WTC11 (cell line): ENCODE measurements around the gene CFAP68. TPM values are rescaled to one million over a fixed set of nuclear protein-coding genes. Genes with fewer than 3 reads are reported as not detected.
A peak's percentile ranks its signal among the peaks of the same experiment; 100 is the strongest.

Experiments
- AR ChIP-seq: fragments of 250-450 bp; sonication (Bioruptor Pico); IDR thresholded peaks from 2 replicates; pipeline ENCODE4 v1.9.0; 2021; ENCODE audit warnings: mild to moderate bottlenecking
- CBFB ChIP-seq: sonication (generic); formaldehyde crosslinking; IDR thresholded peaks from 2 replicates; pipeline ENCODE4 v1.8.1; 2022; ENCODE audit warnings: mild to moderate bottlenecking, low read depth, missing genetic modification reagents
- CREM ChIP-seq: sonication (generic); formaldehyde crosslinking; IDR thresholded peaks from 2 replicates; pipeline ENCODE4 v1.8.1; 2022; ENCODE audit warnings: mild to moderate bottlenecking, missing genetic modification reagents, moderate library complexity
- E2F1 ChIP-seq: sonication (generic); formaldehyde crosslinking; IDR thresholded peaks from 2 replicates; pipeline ENCODE4 v1.8.0; 2022; ENCODE audit warnings: mild to moderate bottlenecking, missing genetic modification reagents
- E2F4 ChIP-seq: sonication (generic); formaldehyde crosslinking; IDR thresholded peaks from 2 replicates; pipeline ENCODE4 v1.8.1; 2022; ENCODE audit warnings: low read depth, mild to moderate bottlenecking, moderate library complexity, missing genetic modification reagents, borderline replicate concordance
- GRHL2 ChIP-seq: fragments of 250-450 bp; sonication (Bioruptor Pico); IDR thresholded peaks from 2 replicates; pipeline ENCODE4 v1.8.0; 2022; ENCODE audit warnings: mild to moderate bottlenecking, moderate library complexity; ENCODE audit not compliant: insufficient replicate concordance, severe bottlenecking
- IRF2 ChIP-seq: sonication (generic); formaldehyde crosslinking; IDR thresholded peaks from 2 replicates; pipeline ENCODE4 v1.8.0; 2022; ENCODE audit warnings: low read depth, missing genetic modification reagents, borderline replicate concordance
- NR1H2 ChIP-seq: sonication (generic); formaldehyde crosslinking; IDR thresholded peaks from 2 replicates; pipeline ENCODE4 v1.9.0; 2021; ENCODE audit warnings: mild to moderate bottlenecking, moderate library complexity, missing genetic modification reagents
- NR3C1 ChIP-seq: sonication (generic); formaldehyde crosslinking; conservative IDR thresholded peaks from 2 replicates; pipeline ENCODE4 v1.8.1; 2023; ENCODE audit warnings: low read depth, mild to moderate bottlenecking, missing genetic modification reagents
- OVOL2 ChIP-seq: fragments of 250-450 bp; sonication (Bioruptor Pico); IDR thresholded peaks from 2 replicates; pipeline ENCODE4 v1.9.0; 2021; ENCODE audit warnings: mild to moderate bottlenecking, borderline replicate concordance
- RELA ChIP-seq: sonication (generic); formaldehyde crosslinking; IDR thresholded peaks from 2 replicates; pipeline ENCODE4 v1.8.1; 2022; ENCODE audit warnings: missing genetic modification reagents, mild to moderate bottlenecking, borderline replicate concordance
- SMAD4 ChIP-seq: sonication (generic); formaldehyde crosslinking; IDR thresholded peaks from 2 replicates; pipeline ENCODE4 v1.8.0; 2022; ENCODE audit warnings: mild to moderate bottlenecking, missing genetic modification reagents
- SOX15 ChIP-seq: fragments of 250-450 bp; sonication (Bioruptor Pico); IDR thresholded peaks from 2 replicates; pipeline ENCODE4 v1.9.0; 2021; ENCODE audit warnings: mild to moderate bottlenecking
- SP1 ChIP-seq: sonication (generic); formaldehyde crosslinking; conservative IDR thresholded peaks from 2 replicates; pipeline ENCODE4 v1.8.1; 2022; ENCODE audit warnings: missing genetic modification reagents
- TEAD4 ChIP-seq: sonication (generic); formaldehyde crosslinking; IDR thresholded peaks from 2 replicates; pipeline ENCODE4 v1.8.0; 2022; ENCODE audit warnings: mild to moderate bottlenecking, missing genetic modification reagents
- ZNF121 ChIP-seq: sonication (generic); formaldehyde crosslinking; IDR thresholded peaks from 2 replicates; pipeline ENCODE4 v1.8.0; 2023; ENCODE audit warnings: missing genetic modification reagents
- ZNF232 ChIP-seq: sonication (generic); formaldehyde crosslinking; IDR thresholded peaks from 2 replicates; pipeline ENCODE4 v1.8.0; 2022; ENCODE audit warnings: mild to moderate bottlenecking, missing genetic modification reagents
- ZNF423 ChIP-seq: fragments of 250-450 bp; sonication (Bioruptor Pico); IDR thresholded peaks from 2 replicates; pipeline ENCODE4 v2.1.2; 2022; ENCODE audit warnings: mild to moderate bottlenecking, moderate library complexity
- total RNA-seq: library from RNA; stranded (reverse); gene quantifications from 3 replicates; pipeline ENCODE4 v1.2.3, GENCODE V29; 2021
- TF ChIP-seq, protein P1 (sequence below): sonication (generic); formaldehyde crosslinking; IDR thresholded peaks from 2 replicates; pipeline ENCODE4 v1.8.1; 2023; ENCODE audit warnings: mild to moderate bottlenecking, missing genetic modification reagents, moderate library complexity
- TF ChIP-seq, protein P2 (sequence below): sonication (generic); formaldehyde crosslinking; IDR thresholded peaks from 2 replicates; pipeline ENCODE4 v1.8.0; 2023; ENCODE audit warnings: missing genetic modification reagents
- TF ChIP-seq, protein P3 (sequence below): sonication (generic); formaldehyde crosslinking; IDR thresholded peaks from 2 replicates; pipeline ENCODE4 v1.8.1; 2023; ENCODE audit warnings: mild to moderate bottlenecking, missing genetic modification reagents, moderate library complexity
- TF ChIP-seq, protein P4 (sequence below): sonication (generic); formaldehyde crosslinking; IDR thresholded peaks from 2 replicates; pipeline ENCODE4 v1.8.1; 2022; ENCODE audit warnings: mild to moderate bottlenecking, moderate library complexity, missing genetic modification reagents

Gene CFAP68
- total RNA-seq, 1 experiment from 2014 or later = 18.7 TPM

DNA sequence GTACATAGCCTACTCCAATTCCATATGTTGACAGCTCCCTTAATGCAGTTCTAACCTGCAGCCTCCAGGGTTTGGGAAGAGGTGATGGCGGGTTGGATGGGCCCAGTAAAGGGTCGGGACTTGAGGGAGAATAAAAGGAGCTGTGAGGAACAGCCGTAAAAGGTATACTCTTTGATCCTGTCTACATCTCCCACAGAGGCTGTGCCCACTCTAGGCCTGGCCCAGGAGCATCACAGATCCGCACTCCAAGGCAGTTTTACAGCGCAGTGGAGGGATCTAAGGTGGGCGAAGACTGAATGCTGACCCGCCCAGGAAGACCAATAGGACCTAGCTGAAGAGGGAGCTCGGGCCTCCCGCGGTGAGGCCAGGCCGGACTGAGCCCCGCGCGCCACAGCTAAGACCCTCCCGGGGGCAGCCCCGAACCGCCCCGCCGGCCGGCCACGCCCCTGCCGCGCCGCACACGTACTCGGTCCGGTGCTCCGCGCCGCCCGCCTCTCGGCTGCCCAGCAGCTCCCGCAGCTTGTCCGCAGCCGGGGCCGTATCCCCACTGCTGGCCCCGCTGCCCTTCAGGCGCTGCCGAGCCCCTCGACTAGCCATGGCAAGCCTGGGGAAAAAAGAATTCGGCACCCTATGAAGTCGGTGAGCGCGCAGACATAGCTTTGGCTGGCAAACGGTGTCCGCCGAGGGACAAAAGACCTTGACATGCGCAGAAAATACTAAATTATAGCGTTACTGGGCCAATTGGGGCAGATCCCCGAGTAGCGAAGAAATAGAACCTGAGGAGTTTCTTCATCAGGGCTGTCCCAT, 8.3 kb upstream of the CFAP68 start, which contains the start of gene ALG9 (continued):
- TF ChIP-seq, protein P1, sequence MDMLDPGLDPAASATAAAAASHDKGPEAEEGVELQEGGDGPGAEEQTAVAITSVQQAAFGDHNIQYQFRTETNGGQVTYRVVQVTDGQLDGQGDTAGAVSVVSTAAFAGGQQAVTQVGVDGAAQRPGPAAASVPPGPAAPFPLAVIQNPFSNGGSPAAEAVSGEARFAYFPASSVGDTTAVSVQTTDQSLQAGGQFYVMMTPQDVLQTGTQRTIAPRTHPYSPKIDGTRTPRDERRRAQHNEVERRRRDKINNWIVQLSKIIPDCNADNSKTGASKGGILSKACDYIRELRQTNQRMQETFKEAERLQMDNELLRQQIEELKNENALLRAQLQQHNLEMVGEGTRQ (CRISPR knock-in tag) = no peak
- TF ChIP-seq TEAD4 (CRISPR knock-in tag) (no peak), ZNF423 (no peak), E2F4 (CRISPR knock-in tag) (no peak), ZNF232 (no peak), SOX15 (CRISPR knock-in tag) (no peak), ZNF121 (no peak), AR (CRISPR knock-in tag) (no peak), RELA (CRISPR knock-in tag) (no peak), GRHL2 (no peak), NR1H2 (CRISPR knock-in tag) (no peak), NR3C1 (CRISPR knock-in tag) (no peak), SP1 (CRISPR knock-in tag) (peak; percentile 56; the same call in 1 of the 2 replicates), IRF2 (no peak), CBFB (CRISPR knock-in tag) (0 out of 2 replicates have a peak, but pooled peaks have one; percentile 69), E2F1 (0 out of 2 replicates have a peak, but pooled peaks have one; percentile 25), CREM (peak; percentile 77), OVOL2 (CRISPR knock-in tag) (no peak), SMAD4 (CRISPR knock-in tag) (no peak)
- TF ChIP-seq, protein P2, sequence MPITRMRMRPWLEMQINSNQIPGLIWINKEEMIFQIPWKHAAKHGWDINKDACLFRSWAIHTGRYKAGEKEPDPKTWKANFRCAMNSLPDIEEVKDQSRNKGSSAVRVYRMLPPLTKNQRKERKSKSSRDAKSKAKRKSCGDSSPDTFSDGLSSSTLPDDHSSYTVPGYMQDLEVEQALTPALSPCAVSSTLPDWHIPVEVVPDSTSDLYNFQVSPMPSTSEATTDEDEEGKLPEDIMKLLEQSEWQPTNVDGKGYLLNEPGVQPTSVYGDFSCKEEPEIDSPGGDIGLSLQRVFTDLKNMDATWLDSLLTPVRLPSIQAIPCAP (CRISPR knock-in tag) = no peak
- TF ChIP-seq, protein P3, sequence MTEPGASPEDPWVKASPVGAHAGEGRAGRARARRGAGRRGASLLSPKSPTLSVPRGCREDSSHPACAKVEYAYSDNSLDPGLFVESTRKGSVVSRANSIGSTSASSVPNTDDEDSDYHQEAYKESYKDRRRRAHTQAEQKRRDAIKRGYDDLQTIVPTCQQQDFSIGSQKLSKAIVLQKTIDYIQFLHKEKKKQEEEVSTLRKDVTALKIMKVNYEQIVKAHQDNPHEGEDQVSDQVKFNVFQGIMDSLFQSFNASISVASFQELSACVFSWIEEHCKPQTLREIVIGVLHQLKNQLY = no peak
- TF ChIP-seq, protein P4, sequence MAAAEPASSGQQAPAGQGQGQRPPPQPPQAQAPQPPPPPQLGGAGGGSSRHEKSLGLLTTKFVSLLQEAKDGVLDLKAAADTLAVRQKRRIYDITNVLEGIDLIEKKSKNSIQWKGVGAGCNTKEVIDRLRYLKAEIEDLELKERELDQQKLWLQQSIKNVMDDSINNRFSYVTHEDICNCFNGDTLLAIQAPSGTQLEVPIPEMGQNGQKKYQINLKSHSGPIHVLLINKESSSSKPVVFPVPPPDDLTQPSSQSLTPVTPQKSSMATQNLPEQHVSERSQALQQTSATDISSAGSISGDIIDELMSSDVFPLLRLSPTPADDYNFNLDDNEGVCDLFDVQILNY (CRISPR knock-in tag) = peak; percentile 78; the same call in 1 of the 2 replicates
